GM19240 (cell line): ENCODE data around the gene MOXD1.

ENCODE experiments used
- DNase-seq: peaks from one replicate; pipeline ENCODE4 v3.0.0; 2011; ENCODE audit warnings: low spot score; ENCODE audit not compliant: insufficient read length

The MOXD1 gene

GRCh38 chr6:132246120-132246617 is 155.1 kb downstream of the MOXD1 start:
- DNase-seq: no peak
